ENCODE results near the gene HSP90AB1.

The HSP90AB1 gene

DNA sequence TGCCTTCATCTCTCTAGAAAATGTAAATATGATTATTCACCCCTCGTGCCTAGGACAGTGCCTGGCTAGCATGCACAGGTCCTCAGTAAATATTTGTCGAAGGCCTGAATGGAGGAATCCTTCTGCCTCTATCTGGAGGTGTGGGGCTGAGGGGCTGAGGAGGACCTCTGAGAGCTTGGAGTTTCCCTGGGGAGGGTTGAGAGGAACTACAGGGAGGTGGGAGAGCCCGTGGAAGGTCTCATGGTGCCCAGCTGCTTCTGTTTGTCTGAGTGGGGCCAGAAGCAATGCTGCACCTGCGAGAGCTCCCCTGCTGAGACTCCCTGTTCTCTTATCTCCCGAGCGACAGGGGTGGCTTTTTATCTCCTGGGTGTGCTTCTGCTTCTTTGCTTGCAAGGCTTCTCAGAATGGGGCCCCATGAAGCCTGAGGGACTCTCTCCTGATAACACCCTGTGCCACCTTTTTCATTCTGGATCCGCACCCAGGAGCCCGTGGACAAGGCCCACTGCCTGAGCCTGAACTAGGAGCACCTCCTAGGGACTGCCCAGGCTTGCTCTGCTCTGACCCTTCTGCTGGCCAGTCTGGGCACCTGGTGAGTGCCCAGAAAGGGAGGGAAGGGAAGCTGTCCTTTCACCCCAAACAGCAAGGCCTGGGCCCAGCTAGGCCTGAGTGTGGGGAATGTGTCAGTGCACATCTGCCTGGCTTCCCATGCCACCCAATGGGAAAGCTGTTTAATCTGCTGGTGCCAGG lies 21.1 kb upstream of the HSP90AB1 start:
- Histone ChIP-seq H3K4me3 (replicated peaks; ENCODE audit: insufficient read depth, low read length) (peak overlapping the region; percentile 78), H3K27ac (replicated peaks) (peak overlapping the region; percentile 86), H3K27me3 (ENCODE audit: insufficient read depth, poor library complexity, severe bottlenecking) (no peaks in the 10 kb centered on the region)
- peak; percentile 65 for TF ChIP-seq POLR2AphosphoS5 (IDR thresholded peaks at IDR 0.05; ENCODE audit: low read depth)
- TF ChIP-seq SPI1 (IDR thresholded peaks at IDR 0.05; ENCODE audit: borderline replicate concordance, low read depth): no peak
- peak in 1 of 2 experiments; percentile 71 for DNase-seq (ENCODE audit: low read depth in 1 of 2, low spot score in 1 of 2)

DNA sequence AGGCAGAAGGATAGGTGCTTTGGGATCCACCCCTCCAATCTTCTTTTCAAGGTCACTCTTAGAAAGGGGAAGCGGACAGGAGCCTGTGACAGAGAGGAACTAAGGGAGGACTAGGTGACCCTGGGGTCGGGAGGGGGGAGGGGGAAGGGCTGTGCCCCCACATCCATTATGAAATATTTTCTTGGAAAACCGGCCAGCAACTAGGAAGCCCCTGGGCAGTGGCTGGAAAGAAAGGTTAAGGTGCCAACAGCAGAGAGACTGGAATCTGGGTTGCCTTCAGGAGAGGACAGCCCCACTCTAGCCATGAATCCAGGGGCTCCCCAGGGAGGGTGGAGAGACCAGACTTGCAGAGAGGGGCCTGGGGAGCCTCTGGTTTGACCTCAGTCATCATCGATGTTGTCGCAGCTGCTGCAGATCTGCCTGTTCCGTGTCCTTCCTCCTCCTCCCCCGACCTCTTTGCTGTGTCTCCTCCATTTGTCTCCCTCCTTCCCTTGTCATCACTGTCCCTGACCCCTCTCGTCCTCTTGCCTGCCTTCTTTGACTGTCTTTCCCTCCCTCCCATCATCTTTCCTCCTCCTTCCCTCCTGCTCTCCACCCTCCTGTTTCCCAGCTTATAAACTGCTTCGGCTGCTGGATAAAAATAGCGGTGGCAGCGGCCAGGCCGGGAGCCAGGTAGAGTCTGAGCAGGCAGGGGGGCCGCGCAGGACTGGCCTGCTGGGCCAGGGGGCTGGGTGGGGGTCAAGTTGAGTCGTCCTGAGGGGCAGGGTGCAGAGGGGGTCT lies 20.3 kb upstream of the HSP90AB1 start:
- DNase-seq (ENCODE audit: low read depth in 1 of 2, low spot score in 1 of 2): peak in 1 of 2 experiments; percentile 53
- Histone ChIP-seq H3K27me3 (ENCODE audit: insufficient read depth, poor library complexity, severe bottlenecking) (no peaks in the 10 kb centered on the region), H3K4me3 (replicated peaks; ENCODE audit: insufficient read depth, low read length) (peak overlapping the region; percentile 78), H3K27ac (replicated peaks) (peak overlapping the region; percentile 86)
- TF ChIP-seq, protein P1, sequence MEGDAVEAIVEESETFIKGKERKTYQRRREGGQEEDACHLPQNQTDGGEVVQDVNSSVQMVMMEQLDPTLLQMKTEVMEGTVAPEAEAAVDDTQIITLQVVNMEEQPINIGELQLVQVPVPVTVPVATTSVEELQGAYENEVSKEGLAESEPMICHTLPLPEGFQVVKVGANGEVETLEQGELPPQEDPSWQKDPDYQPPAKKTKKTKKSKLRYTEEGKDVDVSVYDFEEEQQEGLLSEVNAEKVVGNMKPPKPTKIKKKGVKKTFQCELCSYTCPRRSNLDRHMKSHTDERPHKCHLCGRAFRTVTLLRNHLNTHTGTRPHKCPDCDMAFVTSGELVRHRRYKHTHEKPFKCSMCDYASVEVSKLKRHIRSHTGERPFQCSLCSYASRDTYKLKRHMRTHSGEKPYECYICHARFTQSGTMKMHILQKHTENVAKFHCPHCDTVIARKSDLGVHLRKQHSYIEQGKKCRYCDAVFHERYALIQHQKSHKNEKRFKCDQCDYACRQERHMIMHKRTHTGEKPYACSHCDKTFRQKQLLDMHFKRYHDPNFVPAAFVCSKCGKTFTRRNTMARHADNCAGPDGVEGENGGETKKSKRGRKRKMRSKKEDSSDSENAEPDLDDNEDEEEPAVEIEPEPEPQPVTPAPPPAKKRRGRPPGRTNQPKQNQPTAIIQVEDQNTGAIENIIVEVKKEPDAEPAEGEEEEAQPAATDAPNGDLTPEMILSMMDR (IDR thresholded peaks at IDR 0.05; ENCODE audit: insufficient read depth, low read length): no peak
- peak; percentile 96 for TF ChIP-seq SPI1 (IDR thresholded peaks at IDR 0.05; ENCODE audit: borderline replicate concordance, low read depth)
- TF ChIP-seq GABPA (IDR thresholded peaks at IDR 0.05; ENCODE audit: low read depth): no peak
- TF ChIP-seq, protein P2, sequence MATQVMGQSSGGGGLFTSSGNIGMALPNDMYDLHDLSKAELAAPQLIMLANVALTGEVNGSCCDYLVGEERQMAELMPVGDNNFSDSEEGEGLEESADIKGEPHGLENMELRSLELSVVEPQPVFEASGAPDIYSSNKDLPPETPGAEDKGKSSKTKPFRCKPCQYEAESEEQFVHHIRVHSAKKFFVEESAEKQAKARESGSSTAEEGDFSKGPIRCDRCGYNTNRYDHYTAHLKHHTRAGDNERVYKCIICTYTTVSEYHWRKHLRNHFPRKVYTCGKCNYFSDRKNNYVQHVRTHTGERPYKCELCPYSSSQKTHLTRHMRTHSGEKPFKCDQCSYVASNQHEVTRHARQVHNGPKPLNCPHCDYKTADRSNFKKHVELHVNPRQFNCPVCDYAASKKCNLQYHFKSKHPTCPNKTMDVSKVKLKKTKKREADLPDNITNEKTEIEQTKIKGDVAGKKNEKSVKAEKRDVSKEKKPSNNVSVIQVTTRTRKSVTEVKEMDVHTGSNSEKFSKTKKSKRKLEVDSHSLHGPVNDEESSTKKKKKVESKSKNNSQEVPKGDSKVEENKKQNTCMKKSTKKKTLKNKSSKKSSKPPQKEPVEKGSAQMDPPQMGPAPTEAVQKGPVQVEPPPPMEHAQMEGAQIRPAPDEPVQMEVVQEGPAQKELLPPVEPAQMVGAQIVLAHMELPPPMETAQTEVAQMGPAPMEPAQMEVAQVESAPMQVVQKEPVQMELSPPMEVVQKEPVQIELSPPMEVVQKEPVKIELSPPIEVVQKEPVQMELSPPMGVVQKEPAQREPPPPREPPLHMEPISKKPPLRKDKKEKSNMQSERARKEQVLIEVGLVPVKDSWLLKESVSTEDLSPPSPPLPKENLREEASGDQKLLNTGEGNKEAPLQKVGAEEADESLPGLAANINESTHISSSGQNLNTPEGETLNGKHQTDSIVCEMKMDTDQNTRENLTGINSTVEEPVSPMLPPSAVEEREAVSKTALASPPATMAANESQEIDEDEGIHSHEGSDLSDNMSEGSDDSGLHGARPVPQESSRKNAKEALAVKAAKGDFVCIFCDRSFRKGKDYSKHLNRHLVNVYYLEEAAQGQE (IDR thresholded peaks at IDR 0.05; ENCODE audit: insufficient replicate concordance, low read depth): no peak

DNA sequence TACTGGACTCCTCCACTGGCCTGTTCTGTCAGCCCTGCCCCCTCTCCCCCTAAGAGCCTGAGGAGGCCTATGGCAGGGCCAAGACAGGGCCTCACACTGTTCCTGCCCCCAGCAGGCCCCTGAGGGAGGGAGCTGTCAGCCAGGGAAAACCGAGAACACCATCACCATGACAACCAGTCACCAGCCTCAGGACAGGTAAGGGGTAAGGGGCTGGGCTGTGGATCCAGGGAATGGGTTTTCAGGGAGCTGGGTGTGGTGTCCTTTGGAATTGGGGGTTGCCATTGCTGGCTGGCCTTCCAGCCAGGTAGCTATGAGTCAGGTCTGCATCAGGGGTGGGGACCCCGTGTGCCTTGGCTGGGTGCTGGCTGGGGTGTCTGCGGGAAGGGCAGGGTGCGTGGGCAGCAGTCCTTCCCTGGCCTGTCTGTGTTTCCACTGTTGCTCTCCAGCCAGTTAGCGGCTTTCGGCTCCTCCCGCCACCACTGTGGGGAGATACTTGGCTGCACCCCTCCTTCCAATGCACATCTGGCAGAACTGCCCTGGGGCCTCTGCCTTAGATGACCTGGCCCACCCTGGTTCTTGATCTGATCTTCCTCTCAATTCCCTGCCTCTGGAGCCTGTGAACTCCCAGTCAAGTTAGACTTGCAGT lies 19.6 kb upstream of the HSP90AB1 start:
- TF ChIP-seq POLR2AphosphoS5 (IDR thresholded peaks at IDR 0.05; ENCODE audit: low read depth) (no peak), SPI1 (IDR thresholded peaks at IDR 0.05; ENCODE audit: borderline replicate concordance, low read depth) (no peak), GABPA (IDR thresholded peaks at IDR 0.05; ENCODE audit: low read depth) (no peak)
- TF ChIP-seq, protein P1 (IDR thresholded peaks at IDR 0.05; ENCODE audit: insufficient read depth, low read length): no peak
- TF ChIP-seq, protein P2 (IDR thresholded peaks at IDR 0.05; ENCODE audit: insufficient replicate concordance, low read depth): no peak
- no peak for DNase-seq (ENCODE audit: low read depth in 1 of 2, low spot score in 1 of 2)
- Histone ChIP-seq H3K4me3 (replicated peaks; ENCODE audit: insufficient read depth, low read length) (no peak overlapping the region), H3K27ac (replicated peaks) (peak overlapping the region; percentile 86), H3K27me3 (ENCODE audit: insufficient read depth, poor library complexity, severe bottlenecking) (no peaks in the 10 kb centered on the region)

DNA sequence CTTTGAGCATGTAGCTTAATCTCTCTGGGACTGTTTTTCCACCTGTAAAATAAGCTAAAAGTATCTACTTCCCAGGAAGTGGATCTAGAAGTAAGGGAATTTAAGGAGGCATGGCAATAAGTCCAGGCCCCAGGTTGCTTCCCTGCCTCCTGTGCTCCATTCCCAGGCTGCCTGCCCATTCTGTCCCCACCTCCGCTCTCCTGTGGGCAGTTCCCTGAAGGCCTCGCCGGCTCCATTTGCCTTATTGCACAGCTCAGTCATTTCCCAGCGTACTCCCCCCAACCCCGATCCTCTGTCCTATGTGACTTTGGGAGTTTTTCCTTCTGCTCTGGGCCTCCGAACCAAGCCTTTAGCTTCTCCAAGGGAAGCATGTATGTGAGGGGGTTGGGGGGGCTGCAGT lies 18.9 kb upstream of the HSP90AB1 start:
- Histone ChIP-seq H3K4me3 (replicated peaks; ENCODE audit: insufficient read depth, low read length) (no peak overlapping the region), H3K27ac (replicated peaks) (peak overlapping the region; percentile 86; the same call in 1 of the 2 replicates), H3K27me3 (ENCODE audit: insufficient read depth, poor library complexity, severe bottlenecking) (no peaks in the 10 kb centered on the region)
- TF ChIP-seq GABPA (IDR thresholded peaks at IDR 0.05; ENCODE audit: low read depth) (no peak), POLR2AphosphoS5 (IDR thresholded peaks at IDR 0.05; ENCODE audit: low read depth) (no peak), SPI1 (IDR thresholded peaks at IDR 0.05; ENCODE audit: borderline replicate concordance, low read depth) (no peak)
- TF ChIP-seq, protein P2 (IDR thresholded peaks at IDR 0.05; ENCODE audit: insufficient replicate concordance, low read depth): no peak
- TF ChIP-seq, protein P1 (IDR thresholded peaks at IDR 0.05; ENCODE audit: insufficient read depth, low read length): no peak
- no peak for DNase-seq (ENCODE audit: low read depth in 1 of 2, low spot score in 1 of 2)
